ENCODE data around the gene GLRX5.

DNA sequence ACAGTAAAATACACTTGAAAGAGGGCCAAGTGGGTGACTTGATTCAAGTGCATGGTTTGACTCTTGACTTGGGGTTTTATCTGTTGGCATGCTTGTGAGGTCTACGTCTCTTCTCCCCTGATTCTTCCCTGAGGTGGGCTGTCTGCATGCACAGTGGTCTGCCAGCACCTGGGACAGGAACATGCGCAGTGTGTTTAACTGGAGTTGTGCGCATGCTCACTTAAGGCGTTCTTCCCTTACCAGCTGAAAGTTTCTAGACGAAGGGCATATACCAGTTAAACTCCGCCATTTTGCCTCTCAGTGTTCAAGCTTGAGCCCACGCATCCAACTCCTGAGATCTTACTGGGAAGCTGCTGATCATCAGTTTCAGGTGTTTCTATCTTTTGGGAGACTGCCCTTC, 38.5 kb downstream of the GLRX5 start:
- TF ChIP-seq FOXM1 (IDR thresholded peaks at IDR 0.05; ENCODE audit: borderline replicate concordance) (no peak), ZNF384 (IDR thresholded peaks at IDR 0.05) (no peak), NFRKB (IDR thresholded peaks at IDR 0.05) (no peak)
